Fibroblast of skin of abdomen (primary cell): ENCODE measurements around the gene TMEM52.
"Not testable (repeated sequence)": the region's sequence is repeated elsewhere in the genome, so short reads cannot be mapped to it uniquely, and the experiment has no call there.

Source experiments
- DNase-seq: peaks from one replicate; pipeline ENCODE4 v3.0.0-alpha.2; 2013

The TMEM52 gene

GRCh38 chr1:1945782-1946393 lies 26.8 kb upstream of the TMEM52 start:
- DNase-seq = no peak

GRCh38 chr1:1943834-1944570 lies 24.9 kb upstream of the TMEM52 start:
- DNase-seq = peak; percentile 16

- DNase-seq = no peak
These were observed 23.9 kb upstream of the TMEM52 start for GRCh38 chr1:1942753-1943656.

GRCh38 chr1:1941868-1942752 lies 23.0 kb upstream of the TMEM52 start:
- no peak for DNase-seq

GRCh38 chr1:1941211-1941841 lies 22.2 kb upstream of the TMEM52 start:
- DNase-seq = no peak

- no peak for DNase-seq
These were observed 21.0 kb upstream of the TMEM52 start for GRCh38 chr1:1940123-1940425.

GRCh38 chr1:1939296-1940122 lies 20.4 kb upstream of the TMEM52 start:
- no peak for DNase-seq

- DNase-seq = no peak
These were observed 19.7 kb upstream of the TMEM52 start for GRCh38 chr1:1938613-1939295.

GRCh38 chr1:1938276-1938573 lies 19.1 kb upstream of the TMEM52 start:
- no peak for DNase-seq

GRCh38 chr1:1937549-1938275 lies 18.6 kb upstream of the TMEM52 start:
- no peak for DNase-seq

GRCh38 chr1:1937061-1937460 lies 18.0 kb upstream of the TMEM52 start:
- DNase-seq = no peak

GRCh38 chr1:1934848-1935247 lies 15.8 kb upstream of the TMEM52 start:
- DNase-seq = not testable (repeated sequence)

- DNase-seq = no peak
These were observed 10.8 kb upstream of the TMEM52 start for GRCh38 chr1:1929639-1930545.

GRCh38 chr1:1929102-1929638 lies 10.1 kb upstream of the TMEM52 start:
- no peak for DNase-seq

- no peak for DNase-seq
These were observed 9.4 kb upstream of the TMEM52 start for GRCh38 chr1:1928231-1929101.

GRCh38 chr1:1927751-1928150 lies 8.7 kb upstream of the TMEM52 start:
- no peak for DNase-seq

GRCh38 chr1:1926886-1927660 lies 8.0 kb upstream of the TMEM52 start:
- no peak for DNase-seq
